ENCODE data around the gene PPFIA4.

GRCh38 chr1:203098914-203099520 is 72.7 kb downstream of the PPFIA4 start:
- no peak for TF ChIP-seq CTCF (IDR thresholded peaks at IDR 0.05; ENCODE audit: insufficient read depth, low read depth, low read length)
- TF ChIP-seq EZH2 (IDR thresholded peaks at IDR 0.05; ENCODE audit: insufficient read depth, low read length) = no peak
